ENCODE data around the gene IGSF9.

The IGSF9 gene

DNA sequence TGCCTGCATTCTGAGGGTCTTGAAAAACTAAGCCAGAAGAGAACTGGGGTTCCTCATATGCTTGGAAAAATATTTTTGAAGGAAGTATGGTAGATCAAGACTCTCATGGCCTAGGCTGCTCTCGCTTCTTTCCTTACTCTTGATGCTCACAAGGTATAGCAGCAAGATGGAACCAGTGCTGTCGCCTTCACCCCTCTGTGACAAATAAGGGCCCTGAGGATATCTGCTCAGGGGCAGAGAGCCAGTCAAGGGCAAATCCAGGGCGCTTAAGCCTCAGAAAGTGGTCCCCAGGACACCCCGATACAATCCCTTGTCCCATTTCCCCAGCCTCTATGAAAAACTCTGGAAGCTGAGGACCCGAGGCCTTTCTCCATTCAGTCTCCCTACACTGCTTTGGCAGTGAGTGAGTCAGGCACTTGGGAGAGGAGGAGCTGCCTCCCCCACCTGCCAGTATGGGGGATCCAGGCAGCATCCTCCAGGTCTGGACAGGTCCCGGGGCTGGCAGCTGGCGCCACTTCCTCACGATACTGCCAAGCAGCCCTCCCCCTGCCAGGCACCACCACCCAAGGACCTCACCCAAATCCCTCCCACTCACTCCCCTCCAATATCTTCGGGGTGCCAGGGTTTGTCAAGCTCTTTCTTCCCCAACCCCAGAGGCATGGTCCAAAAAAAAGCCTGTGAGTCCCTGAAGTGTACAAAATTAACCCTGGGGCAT is 1.3 kb downstream of the IGSF9 start:
- Mint-ChIP-seq H3K27ac (no peak overlapping the region), H3K4me3 (no peak overlapping the region), H3K4me1 (peaks cover 16% of the 10 kb centered on the region), H3K9me3 (no peaks in the 10 kb centered on the region), H3K36me3 (no peaks in the 10 kb centered on the region)
- ATAC-seq (no peak), DNase-seq (ENCODE audit: low spot score in 2 of 2) (no peak)

DNA sequence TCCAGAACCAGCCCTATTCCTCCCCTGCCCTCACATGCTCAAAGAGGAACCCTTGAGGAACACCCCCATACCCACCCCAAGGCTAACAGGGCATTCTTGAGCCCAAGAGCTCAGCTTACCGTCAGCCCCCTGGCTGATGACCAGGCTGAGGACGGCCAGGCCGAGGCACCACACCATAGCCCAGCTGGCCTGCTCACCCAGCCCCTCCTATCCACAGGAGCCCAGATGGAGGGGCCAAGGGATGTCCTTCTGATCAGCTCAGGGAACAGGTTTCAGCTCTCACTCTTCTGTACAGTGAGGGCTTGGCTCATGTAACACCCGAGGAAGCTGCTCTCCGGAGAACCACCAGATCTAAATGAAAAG is 2.2 kb downstream of the IGSF9 start:
- H3K36me3 Mint-ChIP-seq = no peaks in the 10 kb centered on the region
- H3K27ac Mint-ChIP-seq = no peak overlapping the region
- peaks cover 16% of the 10 kb centered on the region for H3K4me1 Mint-ChIP-seq

DNA sequence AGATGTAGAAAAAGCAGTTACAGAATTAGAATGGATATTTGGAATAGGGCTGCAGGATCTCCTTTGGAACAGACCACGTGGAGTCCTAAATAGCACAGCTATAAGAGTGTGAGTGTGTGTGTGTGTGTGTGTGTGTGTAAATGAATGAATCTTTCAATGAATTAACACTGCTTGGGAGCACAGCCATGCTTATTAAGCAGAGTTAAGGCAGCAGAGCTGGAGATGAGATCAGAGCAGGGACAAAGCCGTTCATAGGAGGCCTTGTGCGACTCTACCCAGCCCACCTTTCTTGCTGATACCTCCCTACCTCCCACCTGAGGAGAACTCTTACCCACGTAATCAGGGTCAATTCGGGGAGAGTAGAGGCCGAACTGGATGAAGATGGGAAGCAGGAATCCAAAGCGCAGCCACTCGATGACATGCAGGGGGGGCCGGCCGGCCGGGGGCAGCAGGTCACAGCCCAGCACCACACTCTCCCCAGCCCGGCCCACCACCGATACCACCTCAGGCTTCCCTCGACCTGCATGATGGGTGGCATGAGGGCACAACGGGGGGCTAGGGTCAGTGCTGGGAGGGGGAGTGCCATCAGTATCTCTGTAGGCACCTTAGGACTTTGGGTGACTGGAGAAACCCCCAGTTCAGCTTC is 2.7 kb downstream of the IGSF9 start:
- Mint-ChIP-seq H3K4me1 (peaks cover 16% of the 10 kb centered on the region), H3K9me3 (no peaks in the 10 kb centered on the region), H3K4me3 (no peak overlapping the region), H3K36me3 (no peaks in the 10 kb centered on the region), H3K27ac (no peak overlapping the region)
- no peak for ATAC-seq
- no peak for DNase-seq (ENCODE audit: low spot score in 2 of 2)

More for the DNA sequence above, 2.2 kb downstream of the IGSF9 start:
- Mint-ChIP-seq H3K4me3 (no peak overlapping the region), H3K9me3 (no peaks in the 10 kb centered on the region)
- DNase-seq (ENCODE audit: low spot score in 2 of 2) (no peak), ATAC-seq (no peak)

DNA sequence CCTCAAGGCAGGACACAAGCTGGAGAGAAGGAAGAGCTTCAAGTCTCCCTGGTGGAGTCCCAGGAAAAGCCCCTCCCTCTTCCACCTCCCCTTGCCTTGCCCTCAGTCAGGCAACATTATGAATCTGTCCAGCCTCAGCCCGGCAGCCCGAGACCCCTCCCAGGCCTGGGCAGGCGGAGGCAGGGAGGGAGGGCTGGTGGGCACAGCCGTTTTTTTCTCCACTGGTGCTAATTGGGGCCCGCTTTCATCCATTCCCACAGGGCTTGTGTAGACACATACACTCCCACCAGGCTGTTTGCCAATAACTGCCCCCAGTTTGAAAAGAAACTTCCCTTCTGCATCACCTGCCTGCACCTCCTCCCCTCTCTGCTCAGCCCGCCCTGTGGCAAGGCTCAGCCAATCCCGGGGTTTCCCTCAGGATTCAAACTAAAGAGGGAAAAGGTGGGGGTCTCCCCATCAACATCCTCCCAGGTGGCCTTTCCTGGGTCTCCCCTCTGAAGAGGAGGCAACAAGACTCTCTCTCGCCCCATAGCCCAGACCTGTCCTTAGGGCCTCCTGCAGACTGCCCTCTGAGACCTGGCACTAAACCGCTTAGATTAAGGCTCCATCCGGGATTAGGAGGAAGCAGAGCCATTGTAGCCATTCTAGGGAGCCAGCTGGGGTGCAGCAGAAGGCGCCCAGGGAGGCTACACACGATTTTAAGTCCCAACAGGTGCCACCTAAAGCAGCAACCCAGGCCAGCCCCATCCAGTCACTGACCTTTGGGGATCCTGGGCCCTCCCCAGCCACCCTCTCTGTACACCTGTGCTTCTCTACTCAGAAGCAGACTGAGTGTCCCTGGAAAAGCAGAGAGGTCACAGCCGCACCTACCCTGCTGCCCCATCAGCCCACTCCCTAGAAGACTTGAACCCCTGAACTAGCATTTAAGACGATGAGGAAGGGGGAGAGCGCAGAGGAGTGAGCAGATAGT is 3.5 kb downstream of the IGSF9 start:
- H3K4me1 Mint-ChIP-seq = peaks cover 16% of the 10 kb centered on the region
- ATAC-seq (no peak), DNase-seq (ENCODE audit: low spot score in 2 of 2) (no peak)
- no peaks in the 10 kb centered on the region for H3K9me3 Mint-ChIP-seq
- H3K36me3 Mint-ChIP-seq = no peaks in the 10 kb centered on the region
- no peak overlapping the region for H3K4me3 Mint-ChIP-seq
- H3K27ac Mint-ChIP-seq = no peak overlapping the region

DNA sequence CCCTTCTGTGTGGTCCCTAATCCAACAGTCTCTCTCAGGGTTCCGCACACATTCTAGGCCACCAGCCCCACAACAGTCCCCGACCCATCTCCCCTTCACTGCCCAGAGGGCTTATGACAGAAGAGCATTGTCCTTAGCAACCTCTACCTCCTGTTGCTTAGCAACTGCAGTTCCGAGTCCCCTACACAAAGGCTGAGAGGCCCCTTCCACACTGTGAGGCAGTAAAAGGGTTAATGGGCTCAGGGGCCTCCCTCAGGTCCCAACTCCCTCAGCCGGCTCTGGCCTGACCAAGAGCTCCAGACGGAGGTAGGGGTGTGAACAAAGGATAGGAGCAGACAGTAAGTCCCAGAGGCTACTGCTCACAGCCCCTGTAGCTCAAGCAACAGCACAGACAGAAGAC is 4.3 kb downstream of the IGSF9 start:
- H3K4me1 Mint-ChIP-seq = peaks cover 22% of the 10 kb centered on the region
- no peaks in the 10 kb centered on the region for H3K36me3 Mint-ChIP-seq
- H3K27ac Mint-ChIP-seq = peak overlapping the region; percentile 74
- ATAC-seq (no peak), DNase-seq (ENCODE audit: low spot score in 2 of 2) (no peak)
- H3K9me3 Mint-ChIP-seq = no peaks in the 10 kb centered on the region
- no peak overlapping the region for H3K4me3 Mint-ChIP-seq

DNA sequence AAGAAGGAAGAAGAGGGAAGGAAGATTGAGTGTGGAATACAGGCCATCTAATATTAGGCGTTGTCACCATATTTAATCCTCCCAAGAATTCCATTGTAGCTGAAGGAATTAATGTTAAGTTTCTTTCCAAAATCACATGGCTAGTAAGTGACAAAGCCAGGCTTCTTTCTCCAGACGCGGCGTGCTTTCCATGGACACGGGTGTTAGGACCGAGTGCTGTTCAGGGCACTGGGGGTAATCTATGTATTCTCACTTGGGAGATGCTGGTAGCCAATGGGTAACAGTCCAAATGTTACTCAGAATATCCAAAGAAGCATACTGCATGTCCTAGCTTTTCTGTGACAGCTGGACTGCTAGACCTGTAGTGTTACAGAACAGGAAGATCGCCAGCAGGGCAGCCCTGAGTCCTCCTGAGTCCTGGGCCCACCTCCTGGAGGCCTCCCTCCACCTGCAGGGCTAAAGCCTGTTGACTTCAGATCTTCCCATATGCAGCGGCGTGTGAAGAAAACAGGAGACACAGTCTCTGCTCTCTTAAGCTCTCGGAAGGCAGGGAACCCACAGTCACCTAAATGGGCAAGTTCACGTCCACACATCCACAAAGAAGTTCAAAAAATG is 5.3 kb downstream of the IGSF9 start:
- Mint-ChIP-seq H3K9me3 (no peaks in the 10 kb centered on the region), H3K36me3 (no peaks in the 10 kb centered on the region), H3K4me1 (peaks cover 13% of the 10 kb centered on the region), H3K27ac (no peak overlapping the region), H3K4me3 (no peak overlapping the region)
- ATAC-seq (no peak), DNase-seq (ENCODE audit: low spot score in 2 of 2) (no peak)

DNA sequence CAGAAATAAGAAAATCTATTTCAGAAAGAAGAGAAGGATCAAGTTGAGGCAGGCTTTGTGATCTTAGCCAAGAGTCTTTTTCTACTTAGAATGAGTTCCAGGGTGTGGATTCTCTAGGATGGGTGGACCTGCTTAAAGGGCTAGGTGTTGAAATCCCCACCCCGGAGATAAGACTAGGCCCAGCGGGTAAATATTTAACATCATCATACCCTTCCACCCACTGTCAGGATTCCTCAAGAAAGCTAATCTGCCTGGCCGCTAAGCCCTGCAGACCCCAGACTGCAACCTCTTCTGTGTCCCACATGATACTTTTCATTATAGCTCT is 5.8 kb downstream of the IGSF9 start:
- H3K4me1 Mint-ChIP-seq = peaks cover 9% of the 10 kb centered on the region
- no peak for ATAC-seq
- H3K36me3 Mint-ChIP-seq = no peaks in the 10 kb centered on the region
- H3K4me3 Mint-ChIP-seq = no peak overlapping the region
- H3K27ac Mint-ChIP-seq = no peak overlapping the region
- H3K9me3 Mint-ChIP-seq = no peaks in the 10 kb centered on the region
- DNase-seq (ENCODE audit: low spot score in 2 of 2) = no peak

DNA sequence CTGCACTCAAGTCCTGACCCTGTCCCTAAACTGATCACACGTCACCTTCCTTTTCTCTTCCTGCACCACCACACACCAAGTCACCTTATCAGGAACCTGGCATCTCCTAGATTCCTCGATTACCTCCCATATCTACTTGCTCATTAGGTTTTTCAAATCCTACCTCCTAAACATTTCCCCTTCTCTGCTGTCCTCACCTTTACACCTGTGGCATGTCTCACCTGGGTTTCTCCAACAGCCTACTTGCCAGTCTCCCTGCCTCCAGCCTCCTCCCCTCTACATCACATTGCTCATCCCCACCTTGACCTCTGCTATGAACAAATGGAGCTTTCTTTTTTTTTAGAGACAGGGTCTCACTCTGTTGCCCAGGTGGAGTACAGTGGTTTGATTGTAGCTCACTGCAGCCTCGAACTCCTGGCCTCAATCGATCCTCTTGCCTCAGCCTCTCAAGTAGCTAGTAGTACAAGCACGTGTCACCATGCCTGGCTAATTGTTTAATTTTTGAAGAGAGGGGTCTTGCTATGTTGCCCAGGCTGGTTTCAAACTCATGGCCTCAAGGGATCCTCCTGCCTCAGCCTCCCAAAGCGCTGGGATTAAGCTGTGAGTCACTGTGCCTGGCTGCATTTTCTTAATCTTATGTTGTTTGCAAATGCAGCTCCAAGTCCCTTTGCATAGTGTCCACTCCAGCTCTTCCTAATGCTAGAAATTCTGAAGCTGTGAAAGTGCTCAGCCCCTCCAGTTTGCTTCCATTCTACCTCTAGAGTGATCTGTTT is 6.3 kb downstream of the IGSF9 start:
- ATAC-seq (no peak), DNase-seq (ENCODE audit: low spot score in 2 of 2) (no peak)
- H3K27ac Mint-ChIP-seq = no peak overlapping the region
- H3K4me1 Mint-ChIP-seq = peaks cover 7% of the 10 kb centered on the region
- no peak overlapping the region for H3K4me3 Mint-ChIP-seq
- no peaks in the 10 kb centered on the region for H3K36me3 Mint-ChIP-seq
- H3K9me3 Mint-ChIP-seq = no peaks in the 10 kb centered on the region

DNA sequence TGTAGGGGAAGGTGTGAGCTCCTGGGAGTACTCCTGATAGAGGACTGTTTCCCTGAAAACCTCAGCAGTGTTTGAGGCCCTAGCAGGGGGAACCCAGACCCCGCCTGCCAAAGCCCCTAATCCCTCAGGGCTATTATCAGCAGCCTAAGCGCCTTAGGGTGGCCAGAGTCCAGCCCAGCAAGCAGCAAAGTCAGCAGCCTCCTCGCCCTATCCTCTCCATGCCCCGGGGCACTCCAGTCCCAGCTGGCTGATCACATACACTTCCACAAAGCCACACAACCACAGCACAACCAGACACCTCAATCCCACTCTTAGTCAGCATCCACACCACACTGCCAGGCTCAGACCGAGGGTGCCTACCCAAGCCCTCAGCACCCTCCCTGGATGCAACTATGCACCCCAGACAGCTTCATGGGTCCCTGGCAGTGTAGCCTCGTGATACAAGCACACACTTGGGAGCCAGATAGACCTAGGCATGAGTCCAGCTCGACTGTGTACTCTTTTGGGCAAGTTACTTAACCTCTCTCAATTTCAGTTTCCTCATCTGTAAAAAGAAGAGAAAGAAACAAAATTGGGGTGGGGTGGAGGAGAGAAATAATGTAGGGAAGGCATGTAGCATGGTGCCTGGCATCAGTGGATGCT is 7.1 kb downstream of the IGSF9 start:
- ATAC-seq = peak; percentile 67
- H3K27ac Mint-ChIP-seq = no peak overlapping the region
- H3K9me3 Mint-ChIP-seq = no peaks in the 10 kb centered on the region
- no peak overlapping the region for H3K4me3 Mint-ChIP-seq
- no peak for DNase-seq (ENCODE audit: low spot score in 2 of 2)
- H3K4me1 Mint-ChIP-seq = peaks cover 7% of the 10 kb centered on the region
- no peaks in the 10 kb centered on the region for H3K36me3 Mint-ChIP-seq

DNA sequence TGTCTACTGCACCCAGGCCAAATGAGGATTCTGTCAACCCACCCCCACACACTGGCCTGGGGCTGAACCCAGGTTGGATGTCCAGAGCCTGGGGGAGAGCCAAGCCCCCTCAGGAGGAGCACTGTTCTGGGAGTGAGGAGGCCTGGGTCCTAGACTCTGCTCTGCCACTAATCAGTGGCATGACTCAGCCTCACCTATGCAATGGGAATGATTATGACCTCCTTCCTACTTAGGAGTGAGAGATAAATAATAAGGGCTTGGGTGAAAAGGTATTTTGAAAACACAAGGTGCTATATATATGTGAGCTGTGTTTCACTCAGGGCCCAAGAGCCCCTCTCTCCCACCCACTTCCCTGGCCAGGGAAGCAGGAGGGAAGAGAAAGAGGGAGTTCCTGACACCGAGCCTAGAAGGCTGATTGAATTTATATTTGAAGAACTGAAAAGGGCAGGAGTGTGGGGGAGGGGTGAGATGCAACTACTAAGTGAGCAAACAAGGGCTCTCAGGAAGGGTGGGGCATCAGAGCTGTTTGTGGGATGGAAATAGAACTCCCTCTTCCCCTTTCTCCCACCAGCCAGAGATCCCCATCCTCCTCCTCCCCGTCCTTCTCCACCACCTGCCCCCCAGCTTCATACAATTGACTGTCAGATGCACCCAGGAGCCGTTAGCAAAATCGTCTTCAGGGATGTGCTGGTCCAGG is 8.2 kb downstream of the IGSF9 start:
- ATAC-seq (no peak), DNase-seq (ENCODE audit: low spot score in 2 of 2) (no peak)
- H3K9me3 Mint-ChIP-seq = no peaks in the 10 kb centered on the region
- peaks cover 15% of the 10 kb centered on the region for H3K4me1 Mint-ChIP-seq
- H3K4me3 Mint-ChIP-seq = no peak overlapping the region
- H3K36me3 Mint-ChIP-seq = no peaks in the 10 kb centered on the region
- H3K27ac Mint-ChIP-seq = no peak overlapping the region

DNA sequence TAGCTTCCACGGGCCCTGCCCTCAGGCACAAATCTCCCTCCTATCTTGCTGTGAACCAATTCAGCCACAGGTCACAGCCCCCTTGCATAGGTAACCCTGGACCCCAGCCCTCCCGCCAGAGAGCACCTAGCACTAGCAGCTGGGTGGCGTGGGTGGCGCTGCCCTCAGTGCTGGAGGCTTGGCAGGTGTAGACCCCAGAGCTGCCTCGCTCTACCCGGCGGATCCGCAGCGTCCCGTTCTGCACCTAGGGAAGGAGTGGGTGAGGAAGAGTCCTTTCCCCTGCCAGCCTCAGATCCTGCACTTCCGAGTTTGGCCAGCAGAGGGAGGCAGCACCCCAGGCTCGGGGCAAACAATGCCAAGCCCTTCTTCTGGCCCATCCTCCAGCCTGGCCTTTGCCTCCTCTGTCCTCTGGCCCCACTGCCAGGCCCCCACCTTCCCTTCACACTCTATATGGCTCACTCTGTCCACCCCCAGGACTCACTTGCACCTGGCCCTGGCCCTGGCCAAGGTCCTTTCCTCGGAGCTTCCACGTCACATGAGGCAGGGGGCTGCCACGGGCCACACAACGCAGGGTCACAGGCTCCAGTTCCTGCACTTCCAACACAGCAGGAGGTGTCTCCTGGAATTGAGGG is 9.0 kb downstream of the IGSF9 start:
- peaks cover 15% of the 10 kb centered on the region for H3K4me1 Mint-ChIP-seq
- peak; percentile 93 to 97 for DNase-seq (ENCODE audit: low spot score in 2 of 2)
- no peak overlapping the region for H3K4me3 Mint-ChIP-seq
- peak; percentile 65 for ATAC-seq
- no peaks in the 10 kb centered on the region for H3K9me3 Mint-ChIP-seq
- peaks cover 2% of the 10 kb centered on the region for H3K36me3 Mint-ChIP-seq
- no peak overlapping the region for H3K27ac Mint-ChIP-seq

DNA sequence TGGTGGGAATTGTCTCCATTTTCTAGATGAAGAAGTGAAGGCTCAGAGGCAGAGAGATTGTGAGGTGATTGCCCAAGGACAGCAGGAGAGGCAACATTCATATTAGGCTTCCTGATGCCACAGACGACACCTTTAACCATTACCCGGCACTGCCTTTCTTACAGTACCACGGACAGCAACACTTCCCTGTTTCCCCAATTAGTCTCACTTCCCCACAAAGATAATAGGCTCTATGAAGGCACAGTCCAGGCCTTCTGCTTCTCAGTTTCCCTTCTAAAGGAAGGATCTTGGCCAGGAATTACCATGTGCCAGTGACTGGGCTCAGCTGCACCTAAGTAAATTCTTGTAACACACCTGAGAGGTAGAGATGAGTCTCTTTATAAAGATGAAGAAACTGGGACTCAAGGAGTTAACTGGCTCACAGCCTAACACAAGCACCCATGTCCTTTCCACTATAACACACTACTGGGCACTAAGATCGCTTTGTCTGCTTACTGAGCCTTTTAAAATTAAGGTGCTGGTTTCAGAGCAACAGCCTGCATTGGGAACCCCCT is 9.6 kb downstream of the IGSF9 start:
- H3K4me3 Mint-ChIP-seq = no peak overlapping the region
- no peak overlapping the region for H3K27ac Mint-ChIP-seq
- H3K4me1 Mint-ChIP-seq = peaks cover 15% of the 10 kb centered on the region
- peaks cover 6% of the 10 kb centered on the region for H3K36me3 Mint-ChIP-seq
- DNase-seq (ENCODE audit: low spot score in 2 of 2) = no peak
- H3K9me3 Mint-ChIP-seq = no peaks in the 10 kb centered on the region
- no peak for ATAC-seq

DNA sequence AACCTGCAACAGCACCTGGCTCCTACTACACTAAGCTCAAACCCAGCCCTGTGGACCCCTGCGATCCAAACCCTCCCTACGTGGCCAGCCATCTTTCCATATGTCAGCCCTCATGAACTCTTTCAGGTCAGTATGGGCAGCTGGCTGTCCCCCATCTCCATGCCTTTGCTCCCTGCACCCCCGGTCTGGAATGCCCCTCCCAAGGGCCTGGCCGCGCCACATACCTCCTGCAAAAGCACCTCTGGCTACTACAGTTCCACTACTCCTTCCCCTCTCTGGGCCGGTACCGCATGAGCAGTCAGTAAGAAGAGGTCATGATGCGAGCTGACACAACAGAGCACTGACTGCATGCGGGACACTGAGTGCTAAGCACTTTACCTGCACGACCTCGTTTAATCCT is 10.1 kb downstream of the IGSF9 start:
- no peak for ATAC-seq
- peaks cover 15% of the 10 kb centered on the region for H3K4me1 Mint-ChIP-seq
- peaks cover 10% of the 10 kb centered on the region for H3K36me3 Mint-ChIP-seq

More for the DNA sequence above, 10.1 kb downstream of the IGSF9 start:
- no peak for DNase-seq (ENCODE audit: low spot score in 2 of 2)
- no peak overlapping the region for H3K4me3 Mint-ChIP-seq
- H3K9me3 Mint-ChIP-seq = no peaks in the 10 kb centered on the region
- H3K27ac Mint-ChIP-seq = no peak overlapping the region

Data from stimulated activated effector memory CD8-positive, alpha-beta T cell treated with anti-CD3 and anti-CD28 coated beads, Interleukin-12 subunit alpha, Interleukin-12 subunit beta, amount 100 ng/mL, for 72 hours (primary cell).